K562 (cell line): ENCODE measurements around the gene TANC1. TPM values are rescaled to one million over a fixed set of nuclear protein-coding genes. Genes with fewer than 3 reads are reported as not detected.

Experiments
- ATAC-seq: fragments of 200-7000 bp; cut with Tn5 transposase; 3 replicates; pipeline ENCODE4 v1.9.1; 2020; ENCODE audit warnings: moderate library complexity
- BruUV-seq: library from RNA; stranded (reverse); fragments of 400-500 nt; replicated peaks from 2 replicates; lab custom pipeline; 2021; lab: Mats Ljungman, UMichigan
- CTCF ChIA-PET: fragments of 300-600 bp; formaldehyde crosslinking; extraction: SDS; loops from one replicate; lab custom pipeline; 2021; ENCODE audit warnings: low intra/inter-chr PET ratio; lab: Yijun Ruan, JAX
- POLR2A ChIA-PET: fragments of 300-600, 350-650 bp; sonication (Branson Sonifier 250); formaldehyde crosslinking; extraction: SDS; loops from one replicate; lab custom pipeline; 2021; ENCODE audit warnings: antibody characterized with exemption, inconsistent platforms; lab: Yijun Ruan, JAX
- DNase-seq, 4 experiments: peaks; one replicate each; pipeline versions ENCODE4 v3.0.0 to v3.0.0-alpha.2; 2011 to 2018; ENCODE audit warnings: low spot score in 3 of 4, mixed read lengths in 3 of 4; ENCODE audit errors: extremely low read depth in 1 of 4
- FAIRE-seq: peaks from 2 replicates; lab custom pipeline; 2011; peaks lifted over from hg19 to GRCh38; lab: Jason Lieb, UNC
- H2AFZ ChIP-seq: 2 replicates; pipeline ENCODE4 v1.6.0; 2011; ENCODE audit warnings: low read depth, low read length, control low read depth, inconsistent platforms
- H3K27ac ChIP-seq: fragments of 200-600 bp; 3 replicates; pipeline ENCODE4 v1.8.0; 2011; ENCODE audit warnings: low read depth, mild to moderate bottlenecking, control low read depth, inconsistent platforms, low read length, moderate library complexity, mixed read lengths; ENCODE audit errors: extremely low read depth
- H3K27me3 ChIP-seq, 2 experiments: fragments of 300-600 bp in 1 of 2; 2 replicates in 1 of 2; 3 replicates in 1 of 2; pipeline versions ENCODE4 v1.6.0 to v1.8.0; 2011; ENCODE audit warnings: inconsistent platforms in 2 of 2, low read length in 2 of 2, mild to moderate bottlenecking in 1 of 2, mixed read lengths in 1 of 2, moderate library complexity in 1 of 2; ENCODE audit not compliant: control insufficient read depth in 2 of 2, insufficient read depth in 2 of 2
- H3K36me3 ChIP-seq: fragments of 300-600 bp; 3 replicates; pipeline ENCODE4 v1.8.0; 2011; ENCODE audit warnings: mild to moderate bottlenecking, low read length, inconsistent platforms; ENCODE audit not compliant: control insufficient read depth, insufficient read depth
- H3K4me1 ChIP-seq, 2 experiments: fragments of 200-600 bp in 1 of 2; replicated peaks in 1 of 2; 2 replicates in 1 of 2; 3 replicates in 1 of 2; pipeline versions ENCODE4 v1.5.1 to v1.8.0; 2011; ENCODE audit warnings: inconsistent platforms in 2 of 2, low read length in 2 of 2, mild to moderate bottlenecking in 1 of 2, mixed read lengths in 1 of 2, moderate library complexity in 1 of 2; ENCODE audit not compliant: control insufficient read depth in 2 of 2, insufficient read depth in 2 of 2
- H3K4me2 ChIP-seq: 2 replicates; pipeline ENCODE4 v1.6.1; 2011; ENCODE audit warnings: low read length, control low read depth, inconsistent platforms, mixed read lengths; ENCODE audit not compliant: insufficient read depth
- H3K4me3 ChIP-seq: fragments of 200-600 bp; sonication (generic), shearing (Covaris generic); 2 replicates; pipeline ENCODE4 v1.5.1; 2016; ENCODE audit warnings: control low read depth, inconsistent platforms
- H3K79me2 ChIP-seq: fragments of 200-600 bp; 3 replicates; pipeline ENCODE4 v1.8.0; 2011; ENCODE audit warnings: low read length, inconsistent platforms; ENCODE audit not compliant: control insufficient read depth, insufficient read depth
- H3K9ac ChIP-seq, 2 experiments: 2 replicates each; pipeline versions ENCODE4 v1.6.0 to v1.6.1; 2011; ENCODE audit warnings: low read depth in 2 of 2, low read length in 2 of 2, control low read depth in 1 of 2, inconsistent platforms in 1 of 2, mild to moderate bottlenecking in 1 of 2, mixed read lengths in 1 of 2; ENCODE audit not compliant: insufficient read depth in 1 of 2
- H3K9me1 ChIP-seq: one replicate; pipeline ENCODE4 v1.6.0; 2011; ENCODE audit warnings: inconsistent platforms, mild to moderate bottlenecking, low read length, moderate library complexity; ENCODE audit not compliant: control insufficient read depth, insufficient read depth
- H3K9me3 ChIP-seq: replicated peaks from 2 replicates; pipeline ENCODE4 v1.5.1; 2011; ENCODE audit warnings: low read depth, low read length, inconsistent platforms; ENCODE audit not compliant: control insufficient read depth, insufficient read depth
- H4K20me1 ChIP-seq: replicated peaks from 2 replicates; pipeline ENCODE4 v1.6.1; 2011; ENCODE audit warnings: low read length, inconsistent platforms, mixed read lengths; ENCODE audit not compliant: control insufficient read depth, insufficient read depth
- HDAC6 ChIP-seq: IDR thresholded peaks from 2 replicates; pipeline ENCODE4 v1.6.1; 2012; ENCODE audit warnings: low read depth, mild to moderate bottlenecking, control low read depth, inconsistent platforms, low read length, moderate library complexity
- HINFP ChIP-seq: fragments of 450-650 bp; conservative IDR thresholded peaks from 2 replicates; pipeline ENCODE4 v1.6.1; 2016; ENCODE audit warnings: missing genetic modification characterization, low read depth, mild to moderate bottlenecking, control low read depth, missing compliant biosample characterization
- NR4A1 ChIP-seq, 2 experiments: fragments of 250-450 bp in 1 of 2; fragments of 450-650 bp in 1 of 2; sonication (Bioruptor Pico) in 1 of 2; IDR thresholded peaks; 2 replicates each; pipeline versions ENCODE4 v1.4.0 to v1.6.1; 2016 to 2020; ENCODE audit warnings: mild to moderate bottlenecking in 2 of 2, missing compliant biosample characterization in 1 of 2, missing genetic modification characterization in 1 of 2, moderate library complexity in 1 of 2
- SAP30 ChIP-seq: fragments of 200-600 bp; sonication (generic); IDR thresholded peaks from 2 replicates; pipeline ENCODE4 v1.6.1; 2012; ENCODE audit warnings: borderline replicate concordance, low read depth, mild to moderate bottlenecking, moderate library complexity, low read length, control low read depth, inconsistent platforms; ENCODE audit not compliant: insufficient read depth, poor library complexity, severe bottlenecking
- SMAD4 ChIP-seq: fragments of 250-450 bp; sonication (Bioruptor Pico); conservative IDR thresholded peaks from 2 replicates; pipeline ENCODE4 v1.8.0; 2021; ENCODE audit warnings: inconsistent platforms, mild to moderate bottlenecking, moderate library complexity
- TBL1XR1 ChIP-seq, 2 experiments: IDR thresholded peaks; 2 replicates each; pipeline ENCODE4 v1.6.1; 2012; ENCODE audit warnings: improper control_type of control experiment in 2 of 2, low read length in 2 of 2, mild to moderate bottlenecking in 1 of 2
- TCF7L2 ChIP-seq: fragments of 150-350 bp; IDR thresholded peaks from 2 replicates; pipeline ENCODE4 v1.6.1; 2016; ENCODE audit warnings: low read depth, mild to moderate bottlenecking, low read length, moderate library complexity
- ZNF507 ChIP-seq: conservative IDR thresholded peaks from 2 replicates; pipeline ENCODE4 v1.6.1; 2017; ENCODE audit warnings: missing genetic modification characterization, missing compliant biosample characterization
- ZNF699 ChIP-seq: fragments of 250-450 bp; sonication (Bioruptor Pico); IDR thresholded peaks from 2 replicates; pipeline ENCODE4 v1.8.0; 2021; ENCODE audit warnings: mild to moderate bottlenecking, moderate library complexity; ENCODE audit not compliant: insufficient replicate concordance
- WGBS: fragments of 100-300 bp; shearing (Covaris generic); methylation state at CpG from one replicate; pipeline ENCODE4 v1.1.6; 2016; ENCODE audit warnings: low coverage, mixed read lengths; ENCODE audit not compliant: insufficient coverage; ENCODE audit errors: missing lambda C conversion rate; 5-methylcytosine and 5-hydroxymethylcytosine counted together
- in situ Hi-C: fragments of 300-500 bp; cut with MboI; formaldehyde crosslinking; loops from 4 replicates; pipeline ENCODE4 v1.15.0; 2018; ENCODE audit warnings: inconsistent platforms, mixed read lengths
- intact Hi-C: fragments of 100-400 bp; cut with micrococcal nuclease; formaldehyde crosslinking; loops from 2 replicates; pipeline ENCODE4 v1.14.2; 2022
- polyA plus RNA-seq, 8 experiments: library from polyadenylated mRNA; depleted of rRNA in 4 of 8; stranded (reverse) in 5 of 8; unstranded in 3 of 8; fragments of >200 nt; fragmentation: Nextera tagmentation in 2 of 8; fragmentation: Illumina TruSeq in 1 of 8; extraction: Ambion mirVana in 2 of 8; extraction: Trizol in 1 of 8; gene quantifications; 2 replicates each; pipeline versions ENCODE4 v1.2.1 to v1.2.3, GENCODE V29; 2011 to 2014; ENCODE audit warnings: inconsistent platforms in 1 of 8, missing spikeins in 1 of 8
- total RNA-seq, 7 experiments: library from RNA; depleted of rRNA in 6 of 7; stranded (reverse); fragments of >200 nt in 6 of 7; fragmentation: Illumina TruSeq in 2 of 7; extraction: Trizol in 2 of 7; gene quantifications; 2 replicates each; pipeline versions ENCODE4 v1.2.1 to v1.2.3, GENCODE V29; 2011 to 2021; ENCODE audit warnings: low replicate concordance in 1 of 7
- TF ChIP-seq, protein P1 (sequence below): fragments of 450-650 bp; formaldehyde crosslinking; IDR thresholded peaks from 2 replicates; pipeline ENCODE4 v1.4.0; 2020; ENCODE audit warnings: mild to moderate bottlenecking, mixed read lengths

Gene TANC1
- total and polyA plus RNA-seq, 9 of the 15 experiments (the other 6 are each of a cell fraction or from before 2014, with no cell fraction given), result under 0.01 to 0.20 (median 0.07) TPM; not detected in 1

GRCh38 chr2:159019021-159019420 lies 50.6 kb downstream of the TANC1 start:
- Histone ChIP-seq H3K9me3 (peaks cover 6% of the 10 kb centered on the region; the same call in 1 of the 2 replicates), H3K4me1 (no peaks in the 10 kb centered on the region), H3K4me2 (no peak overlapping the region), H3K9me1 (no peaks in the 10 kb centered on the region), H3K27ac (no peak overlapping the region), H3K27me3 (peaks cover 0 to 4% of the 10 kb centered on the region in 2 experiments; a peak in 4 of 5 replicates), H3K9ac (no peak overlapping the region), H2AFZ (no peak overlapping the region), H3K4me3 (no peak overlapping the region), H3K36me3 (no peaks in the 10 kb centered on the region), H3K79me2 (no peaks in the 10 kb centered on the region), H4K20me1 (no peaks in the 10 kb centered on the region)
- ATAC-seq (no peak), FAIRE-seq (no peak), DNase-seq (no peak)
- intact Hi-C loops, result no loop called here
- ChIA-PET CTCF (no interaction called here), POLR2A (no interaction called here)
- in situ Hi-C loops, result no loop called here
- no TSS peak for BruUV-seq
- no peak for TF ChIP-seq TCF7L2
- WGBS, result 0% methylated on average over 6 of the region's 6 CpGs

DNA sequence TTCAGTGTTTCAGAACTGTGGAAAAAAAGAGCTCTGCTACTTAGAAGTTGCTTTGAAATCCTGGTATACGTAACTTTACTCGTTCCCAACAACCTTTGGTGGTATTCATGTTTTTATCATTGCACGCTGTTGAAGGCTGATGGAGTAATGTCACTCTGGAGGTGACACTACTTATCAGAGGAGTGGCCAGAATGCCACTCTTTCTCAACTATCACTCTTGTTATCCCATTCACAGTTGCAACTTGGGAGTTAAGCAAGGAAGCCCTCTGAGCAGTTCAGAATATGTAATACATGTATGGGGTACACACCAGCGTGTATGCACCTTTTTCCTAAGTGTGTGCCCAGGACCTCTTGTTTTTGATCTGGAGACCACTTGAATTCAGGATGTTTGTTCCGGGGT lies 53.6 kb downstream of the TANC1 start:
- H3K4me3 ChIP-seq, result no peak overlapping the region
- BruUV-seq, result no TSS peak
- H3K9ac ChIP-seq, result no peak overlapping the region
- no peak overlapping the region for H2AFZ ChIP-seq
- WGBS, result 1% methylated on average over 5 of the region's 5 CpGs
- POLR2A ChIA-PET, result interaction anchor here (1.3 to 2.2 kb wide), 2 partner anchors 9 to 67 kb away, joined by 3 to 5 read pairs; no protein-coding TSS in a partner anchor
- DNase-seq, result no peak
- no peaks in the 10 kb centered on the region for H3K4me1 ChIP-seq
- H3K79me2 ChIP-seq, result no peaks in the 10 kb centered on the region
- H3K9me1 ChIP-seq, result no peaks in the 10 kb centered on the region
- in situ Hi-C loops, result no loop called here
- H4K20me1 ChIP-seq, result no peaks in the 10 kb centered on the region
- H3K36me3 ChIP-seq, result no peaks in the 10 kb centered on the region
- FAIRE-seq, result no peak
- intact Hi-C loops, result no loop called here
- ATAC-seq, result no peak
- CTCF ChIA-PET, result no interaction called here
- H3K27me3 ChIP-seq, result peaks cover 0 to 13% of the 10 kb centered on the region in 2 experiments
- no peak overlapping the region for H3K4me2 ChIP-seq
- H3K9me3 ChIP-seq, result 0 out of 2 replicates have a peak, but pooled peaks cover 2% of the 10 kb centered on the region
- H3K27ac ChIP-seq, result no peak overlapping the region
- TF ChIP-seq, protein P1, sequence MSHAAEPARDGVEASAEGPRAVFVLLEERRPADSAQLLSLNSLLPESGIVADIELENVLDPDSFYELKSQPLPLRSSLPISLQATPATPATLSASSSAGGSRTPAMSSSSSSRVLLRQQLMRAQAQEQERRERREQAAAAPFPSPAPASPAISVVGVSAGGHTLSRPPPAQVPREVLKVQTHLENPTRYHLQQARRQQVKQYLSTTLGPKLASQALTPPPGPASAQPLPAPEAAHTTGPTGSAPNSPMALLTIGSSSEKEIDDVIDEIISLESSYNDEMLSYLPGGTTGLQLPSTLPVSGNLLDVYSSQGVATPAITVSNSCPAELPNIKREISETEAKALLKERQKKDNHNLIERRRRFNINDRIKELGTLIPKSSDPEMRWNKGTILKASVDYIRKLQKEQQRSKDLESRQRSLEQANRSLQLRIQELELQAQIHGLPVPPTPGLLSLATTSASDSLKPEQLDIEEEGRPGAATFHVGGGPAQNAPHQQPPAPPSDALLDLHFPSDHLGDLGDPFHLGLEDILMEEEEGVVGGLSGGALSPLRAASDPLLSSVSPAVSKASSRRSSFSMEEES, result no peak
- TF ChIP-seq HINFP (tag) (no peak), ZNF699 (CRISPR knock-in tag) (no peak), HDAC6 (no peak), TBL1XR1 (IDR thresholded peaks at IDR 0.05; ENCODE audit: low read length in 2 of 2) (no peak), SMAD4 (CRISPR knock-in tag) (no peak), NR4A1 (CRISPR knock-in tag; IDR thresholded peaks at IDR 0.05) (no peak), NR4A1 (tag; IDR thresholded peaks at IDR 0.05) (no peak), SAP30 (no peak), ZNF507 (no peak)
